ENCODE measurements around the gene FUT2. TPM values are rescaled to one million over a fixed set of nuclear protein-coding genes. Genes with fewer than 3 reads are reported as not detected.
A peak's percentile ranks its signal among the peaks of the same experiment; 100 is the strongest.
"Not testable (repeated sequence)": the region's sequence is repeated elsewhere in the genome, so short reads cannot be mapped to it uniquely, and the experiment has no call there.

The FUT2 gene
- total and polyA plus RNA-seq, 2 experiments from 2014 or later = 12.4 to 16.9 TPM

GRCh38 chr19:48716562-48717291 lies 21.0 kb downstream of the FUT2 start:
- H3K79me2 ChIP-seq = peaks cover 16% of the 10 kb centered on the region
- no peak for TF ChIP-seq EZH2phosphoT487 (IDR thresholded peaks at IDR 0.05; ENCODE audit: low read depth, severe bottlenecking, unreplicated experiment)
- TF ChIP-seq, protein P1, sequence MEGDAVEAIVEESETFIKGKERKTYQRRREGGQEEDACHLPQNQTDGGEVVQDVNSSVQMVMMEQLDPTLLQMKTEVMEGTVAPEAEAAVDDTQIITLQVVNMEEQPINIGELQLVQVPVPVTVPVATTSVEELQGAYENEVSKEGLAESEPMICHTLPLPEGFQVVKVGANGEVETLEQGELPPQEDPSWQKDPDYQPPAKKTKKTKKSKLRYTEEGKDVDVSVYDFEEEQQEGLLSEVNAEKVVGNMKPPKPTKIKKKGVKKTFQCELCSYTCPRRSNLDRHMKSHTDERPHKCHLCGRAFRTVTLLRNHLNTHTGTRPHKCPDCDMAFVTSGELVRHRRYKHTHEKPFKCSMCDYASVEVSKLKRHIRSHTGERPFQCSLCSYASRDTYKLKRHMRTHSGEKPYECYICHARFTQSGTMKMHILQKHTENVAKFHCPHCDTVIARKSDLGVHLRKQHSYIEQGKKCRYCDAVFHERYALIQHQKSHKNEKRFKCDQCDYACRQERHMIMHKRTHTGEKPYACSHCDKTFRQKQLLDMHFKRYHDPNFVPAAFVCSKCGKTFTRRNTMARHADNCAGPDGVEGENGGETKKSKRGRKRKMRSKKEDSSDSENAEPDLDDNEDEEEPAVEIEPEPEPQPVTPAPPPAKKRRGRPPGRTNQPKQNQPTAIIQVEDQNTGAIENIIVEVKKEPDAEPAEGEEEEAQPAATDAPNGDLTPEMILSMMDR (IDR thresholded peaks at IDR 0.05; ENCODE audit: poor library complexity) = no peak
- no peak for TF ChIP-seq EZH2 (IDR thresholded peaks at IDR 0.05; ENCODE audit: borderline replicate concordance)
- H3K27me3 ChIP-seq = no peaks in the 10 kb centered on the region
- no peaks in the 10 kb centered on the region for H3K36me3 ChIP-seq (replicated peaks; ENCODE audit: insufficient read depth, low read depth)
- H3K4me3 ChIP-seq = no peak overlapping the region
- H3K4me2 ChIP-seq = peak overlapping the region; percentile 85
- peaks cover 27% of the 10 kb centered on the region for H3K4me1 ChIP-seq (ENCODE audit: insufficient read depth)
- peak overlapping the region; percentile 89 for H3K27ac ChIP-seq
- 37% methylated on average over 6 of the region's 24 CpGs for WGBS (ENCODE audit: low lambda C conversion rate, missing lambda C conversion rate)
- peak overlapping the region; percentile 22 for H2AFZ ChIP-seq
- DNase-seq (ENCODE audit: low spot score) = peak; percentile 82
- no peaks in the 10 kb centered on the region for H4K20me1 ChIP-seq (ENCODE audit: insufficient read depth, poor library complexity, severe bottlenecking)
- H3K9me2 ChIP-seq (replicated peaks; ENCODE audit: insufficient read depth) = no peaks in the 10 kb centered on the region
- H3K9me3 ChIP-seq (ENCODE audit: low read depth) = no peaks in the 10 kb centered on the region

- 97% methylated on average over 12 of the region's 13 CpGs for WGBS (ENCODE audit: low lambda C conversion rate, missing lambda C conversion rate)
- H3K4me3 ChIP-seq; H4K20me1 ChIP-seq (ENCODE audit: insufficient read depth, poor library complexity, severe bottlenecking); H3K9me3 ChIP-seq (ENCODE audit: low read depth); H3K4me2 ChIP-seq; DNase-seq (ENCODE audit: low spot score); H3K27ac ChIP-seq; H3K27me3 ChIP-seq; H2AFZ ChIP-seq; H3K36me3 ChIP-seq (replicated peaks; ENCODE audit: insufficient read depth, low read depth); H3K9me2 ChIP-seq (replicated peaks; ENCODE audit: insufficient read depth): not testable (repeated sequence)
- Histone ChIP-seq H3K79me2 (peaks cover 11% of the 10 kb centered on the region), H3K4me1 (ENCODE audit: insufficient read depth) (peaks cover 22% of the 10 kb centered on the region)
Measured at GRCh38 chr19:48718106-48718505, 22.3 kb downstream of the FUT2 start.

- DNase-seq (ENCODE audit: low spot score) = no peak
- peaks cover 18% of the 10 kb centered on the region for H3K4me1 ChIP-seq (ENCODE audit: insufficient read depth)
- no peaks in the 10 kb centered on the region for H4K20me1 ChIP-seq (ENCODE audit: insufficient read depth, poor library complexity, severe bottlenecking)
- WGBS (ENCODE audit: low lambda C conversion rate, missing lambda C conversion rate) = 71% methylated on average over 15 of the region's 15 CpGs
- no peaks in the 10 kb centered on the region for H3K27me3 ChIP-seq
- TF ChIP-seq, protein P1 (IDR thresholded peaks at IDR 0.05; ENCODE audit: poor library complexity) = no peak
- TF ChIP-seq EZH2 (IDR thresholded peaks at IDR 0.05; ENCODE audit: borderline replicate concordance) (no peak), EZH2phosphoT487 (IDR thresholded peaks at IDR 0.05; ENCODE audit: low read depth, severe bottlenecking, unreplicated experiment) (no peak)
- no peaks in the 10 kb centered on the region for H3K9me3 ChIP-seq (ENCODE audit: low read depth)
- no peaks in the 10 kb centered on the region for H3K9me2 ChIP-seq (replicated peaks; ENCODE audit: insufficient read depth)
- peaks cover 9% of the 10 kb centered on the region for H3K79me2 ChIP-seq
- no peak overlapping the region for H3K4me3 ChIP-seq
- H3K36me3 ChIP-seq (replicated peaks; ENCODE audit: insufficient read depth, low read depth) = no peaks in the 10 kb centered on the region
- H2AFZ ChIP-seq = no peak overlapping the region
- no peak overlapping the region for H3K4me2 ChIP-seq
- no peak overlapping the region for H3K27ac ChIP-seq
Measured at GRCh38 chr19:48718711-48719231, 23.0 kb downstream of the FUT2 start.
